Measurements from ENCODE around the gene ENDOV.
"Not testable (repeated sequence)": the region's sequence is repeated elsewhere in the genome, so short reads cannot be mapped to it uniquely, and the experiment has no call there.

Gene ENDOV

DNA sequence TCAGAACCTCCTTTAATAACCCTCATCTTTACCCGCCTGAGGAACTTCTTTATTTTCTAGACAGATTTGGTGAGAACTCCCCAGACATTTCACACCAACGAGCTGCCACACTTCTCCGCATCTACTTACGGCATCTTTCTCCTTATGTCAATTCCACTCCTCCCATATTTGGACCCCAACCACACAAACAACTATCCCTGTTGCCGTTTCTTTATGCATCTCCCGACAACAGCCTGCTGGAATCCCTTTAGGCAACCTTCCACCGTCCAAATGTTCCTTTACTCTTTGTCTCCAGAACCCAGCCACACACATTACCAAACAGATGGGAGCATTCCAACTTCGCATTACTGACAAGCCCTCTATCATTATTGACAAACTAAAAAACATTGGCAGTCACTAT is 8.8 kb upstream of the ENDOV start:
- H3K27me3 ChIP-seq (ENCODE audit: insufficient read depth, low read depth), result peaks cover 3% of the 10 kb centered on the region; the same call in 1 of the 2 replicates
- no peak overlapping the region for H2AFZ ChIP-seq (ENCODE audit: low read depth)
- no peak overlapping the region for H3K9ac ChIP-seq
- H3K79me2 ChIP-seq (ENCODE audit: insufficient read depth, low read depth), result no peaks in the 10 kb centered on the region
- no peaks in the 10 kb centered on the region for H4K20me1 ChIP-seq (ENCODE audit: insufficient read depth)
- no peak overlapping the region for H3K4me3 ChIP-seq (IDR thresholded peaks at IDR 0.05; ENCODE audit: insufficient read depth, low read depth, low read length)
- H3K4me1 ChIP-seq (ENCODE audit: low read depth, poor library complexity, severe bottlenecking), result no peaks in the 10 kb centered on the region
- no peak for TF ChIP-seq CTCF (conservative IDR thresholded peaks at IDR 0.05; ENCODE audit: low read depth, low read length)
- H3K27ac ChIP-seq, result no peak overlapping the region
- H3K4me2 ChIP-seq, result no peak overlapping the region
- H3K36me3 ChIP-seq (ENCODE audit: insufficient read depth), result no peaks in the 10 kb centered on the region

- not testable (repeated sequence) for H3K4me3 ChIP-seq (IDR thresholded peaks at IDR 0.05; ENCODE audit: insufficient read depth, low read depth, low read length); H3K4me2 ChIP-seq; H3K9ac ChIP-seq; H3K79me2 ChIP-seq (ENCODE audit: insufficient read depth, low read depth); H3K4me1 ChIP-seq (ENCODE audit: low read depth, poor library complexity, severe bottlenecking); H2AFZ ChIP-seq (ENCODE audit: low read depth); H3K27ac ChIP-seq; H4K20me1 ChIP-seq (ENCODE audit: insufficient read depth); H3K36me3 ChIP-seq (ENCODE audit: insufficient read depth)
- peaks cover 16% of the 10 kb centered on the region; the same call in 1 of the 2 replicates for H3K27me3 ChIP-seq (ENCODE audit: insufficient read depth, low read depth)
Observed at GRCh38 chr17:80407917-80408316, 7.0 kb upstream of the ENDOV start.

DNA sequence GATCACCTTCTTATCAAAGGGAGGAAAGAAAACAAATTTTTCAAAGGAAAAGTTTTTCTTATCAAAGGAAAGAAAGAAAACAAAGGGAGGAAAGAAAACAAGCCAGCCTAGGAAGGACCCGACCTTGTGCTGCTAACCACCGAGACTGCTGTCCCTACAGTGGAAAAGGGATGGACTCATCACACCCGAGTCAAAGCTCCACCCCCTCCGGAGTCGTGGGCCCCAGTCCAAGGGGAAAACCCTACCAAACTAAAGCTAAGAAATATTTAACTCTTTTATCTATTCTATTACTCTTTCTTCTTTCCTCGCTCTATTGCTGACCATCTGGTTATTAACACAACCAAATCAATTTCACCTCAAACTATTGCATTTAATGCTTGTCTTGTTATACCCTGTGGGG is 6.1 kb upstream of the ENDOV start:
- no peak overlapping the region for H2AFZ ChIP-seq (ENCODE audit: low read depth)
- H3K4me1 ChIP-seq (ENCODE audit: low read depth, poor library complexity, severe bottlenecking), result no peaks in the 10 kb centered on the region
- no peak overlapping the region for H3K4me3 ChIP-seq (IDR thresholded peaks at IDR 0.05; ENCODE audit: insufficient read depth, low read depth, low read length)
- H3K9ac ChIP-seq, result no peak overlapping the region
- H3K27ac ChIP-seq, result no peak overlapping the region
- H3K4me2 ChIP-seq, result no peak overlapping the region
- H3K27me3 ChIP-seq (ENCODE audit: insufficient read depth, low read depth), result peaks cover 19% of the 10 kb centered on the region; the same call in 1 of the 2 replicates
- no peaks in the 10 kb centered on the region for H3K79me2 ChIP-seq (ENCODE audit: insufficient read depth, low read depth)
- no peaks in the 10 kb centered on the region for H3K36me3 ChIP-seq (ENCODE audit: insufficient read depth)
- TF ChIP-seq CTCF (conservative IDR thresholded peaks at IDR 0.05; ENCODE audit: low read depth, low read length), result no peak
- H4K20me1 ChIP-seq (ENCODE audit: insufficient read depth), result no peaks in the 10 kb centered on the region

- Histone ChIP-seq H3K79me2 (ENCODE audit: insufficient read depth, low read depth) (no peaks in the 10 kb centered on the region), H3K36me3 (ENCODE audit: insufficient read depth) (no peaks in the 10 kb centered on the region), H3K27ac (no peak overlapping the region), H3K9ac (no peak overlapping the region), H3K4me2 (no peak overlapping the region), H3K4me1 (ENCODE audit: low read depth, poor library complexity, severe bottlenecking) (peaks cover 4% of the 10 kb centered on the region), H3K27me3 (ENCODE audit: insufficient read depth, low read depth) (peaks cover 26% of the 10 kb centered on the region), H2AFZ (ENCODE audit: low read depth) (no peak overlapping the region), H3K4me3 (IDR thresholded peaks at IDR 0.05; ENCODE audit: insufficient read depth, low read depth, low read length) (no peak overlapping the region), H4K20me1 (ENCODE audit: insufficient read depth) (no peaks in the 10 kb centered on the region)
- no peak for TF ChIP-seq CTCF (conservative IDR thresholded peaks at IDR 0.05; ENCODE audit: low read depth, low read length)
Observed at GRCh38 chr17:80409626-80410025, 5.3 kb upstream of the ENDOV start.

DNA sequence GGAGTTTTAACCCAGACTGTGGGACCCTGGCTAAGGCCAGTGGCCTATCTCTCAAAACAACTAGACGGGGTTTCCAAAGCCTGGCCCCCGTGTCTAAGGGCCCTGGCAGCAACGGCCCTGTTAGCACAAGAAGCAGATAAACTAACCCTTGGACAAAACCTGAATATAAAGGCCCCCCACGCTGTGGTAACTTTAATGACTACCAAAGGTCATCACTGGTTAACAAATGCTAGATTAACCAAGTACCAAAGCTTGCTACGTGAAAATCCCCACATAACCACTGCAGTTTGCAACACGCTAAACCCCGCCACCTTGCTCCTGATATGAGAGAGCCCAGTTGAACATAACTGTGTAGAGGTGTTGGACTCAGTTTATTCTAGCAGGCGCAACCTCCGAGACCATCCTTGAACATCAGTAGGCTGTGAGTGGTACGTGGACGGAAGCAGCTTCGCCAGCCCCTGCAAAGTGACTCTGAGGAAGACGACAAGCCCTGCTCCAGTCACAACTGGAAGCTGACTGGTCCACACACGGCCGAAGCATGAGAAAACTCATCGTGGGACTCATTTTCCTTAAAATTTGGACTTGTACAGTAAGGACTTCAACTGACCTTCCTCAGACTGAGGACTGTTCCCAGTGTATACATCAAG is 4.4 kb upstream of the ENDOV start:
- not testable (repeated sequence) for H3K36me3 ChIP-seq (ENCODE audit: insufficient read depth); H3K4me3 ChIP-seq (IDR thresholded peaks at IDR 0.05; ENCODE audit: insufficient read depth, low read depth, low read length); H3K27ac ChIP-seq; H4K20me1 ChIP-seq (ENCODE audit: insufficient read depth); H3K9ac ChIP-seq; H2AFZ ChIP-seq (ENCODE audit: low read depth); H3K4me2 ChIP-seq; H3K4me1 ChIP-seq (ENCODE audit: low read depth, poor library complexity, severe bottlenecking); H3K79me2 ChIP-seq (ENCODE audit: insufficient read depth, low read depth)
- peaks cover 26% of the 10 kb centered on the region for H3K27me3 ChIP-seq (ENCODE audit: insufficient read depth, low read depth)
